Right lobe of liver (tissue), 4 donors: ENCODE measurements around the gene PARVB.

Experiments
- CTCF ChIP-seq, 4 donors: fragments of 200-600 bp in 3 of 4; fragments of 450-650 bp in 1 of 4; IDR thresholded peaks; one replicate each; pipeline versions ENCODE4 v1.5.1 to v1.8.0; 2016 to 2022; ENCODE audit warnings: antibody characterized with exemption in 4 of 4, mild to moderate bottlenecking in 2 of 4
- POLR2A ChIP-seq: fragments of 450-650 bp; IDR thresholded peaks from one replicate; pipeline ENCODE4 v1.6.1; 2017; ENCODE audit warnings: antibody characterized with exemption, mild to moderate bottlenecking
- donor health status: DM: no; HTN: no; CAD: no.
- donor health status: DM: no; HTN: no; CAD: no.
- donor health status: DM: no; HTN: yes; CAD: no.

DNA sequence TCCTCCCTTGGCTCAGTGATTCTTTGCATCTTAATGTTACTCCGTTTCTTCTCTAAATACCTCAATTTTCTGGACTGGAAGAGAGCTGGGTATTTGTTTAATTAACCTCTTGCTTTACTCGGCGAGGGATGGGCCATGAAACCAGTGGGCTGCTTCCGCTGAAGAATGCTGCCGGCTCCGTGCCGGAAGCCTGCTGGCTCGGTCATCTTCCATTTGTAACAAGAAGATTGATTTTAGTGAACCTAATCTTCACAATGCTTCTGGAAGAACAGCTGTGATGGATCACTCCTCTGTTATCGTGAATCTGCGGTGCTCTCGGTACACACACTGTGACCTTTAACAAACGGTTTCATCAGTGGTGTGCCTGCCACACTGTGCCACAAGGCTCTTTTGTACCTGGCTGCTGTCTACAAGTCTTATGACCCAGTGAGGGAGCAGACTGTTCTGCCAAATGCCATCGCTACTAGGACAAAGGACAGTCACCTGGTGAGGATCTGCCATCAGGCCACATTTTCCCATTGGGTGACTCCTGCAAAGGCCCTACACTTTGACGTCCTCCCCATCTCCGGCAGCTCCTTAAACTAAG, 25.3 kb upstream of the PARVB start:
- TF ChIP-seq CTCF (IDR thresholded peaks at IDR 0.05) (no peak), POLR2A (no peak)
